ENCODE results near the gene NUCB1. TPM values are rescaled to one million over a fixed set of nuclear protein-coding genes. Genes with fewer than 3 reads are reported as not detected.

Gene NUCB1
- polyA plus RNA-seq, 1 donor (not counting 4 experiments of a cell fraction or from before 2014, with no cell fraction given) = 44.3 TPM

DNA sequence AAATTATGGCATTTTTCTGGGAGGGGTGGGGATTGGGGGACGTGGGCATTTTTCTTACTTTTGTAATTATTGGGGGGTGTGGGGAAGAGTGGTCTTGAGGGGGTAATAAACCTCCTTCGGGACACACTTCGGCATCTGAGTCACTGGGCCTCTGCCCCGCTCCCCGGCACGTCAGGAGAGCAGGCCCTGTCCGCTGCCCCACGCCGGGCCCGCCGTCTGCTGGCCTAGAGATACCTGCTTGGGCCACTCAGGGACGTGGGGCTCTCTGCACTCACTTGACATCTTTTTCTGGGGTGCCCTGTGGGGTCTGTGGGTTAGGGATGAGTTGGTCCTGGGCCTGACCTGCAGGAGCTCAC, 61.5 kb downstream of the NUCB1 start:
- peaks cover 4% of the 10 kb centered on the region for H3K9me1 ChIP-seq (ENCODE audit: control insufficient read depth, extremely low read depth, insufficient read depth, low read length)
- TF ChIP-seq EZH2 (IDR thresholded peaks at IDR 0.05; ENCODE audit: low read length) = no peak
- TF ChIP-seq, protein P1, sequence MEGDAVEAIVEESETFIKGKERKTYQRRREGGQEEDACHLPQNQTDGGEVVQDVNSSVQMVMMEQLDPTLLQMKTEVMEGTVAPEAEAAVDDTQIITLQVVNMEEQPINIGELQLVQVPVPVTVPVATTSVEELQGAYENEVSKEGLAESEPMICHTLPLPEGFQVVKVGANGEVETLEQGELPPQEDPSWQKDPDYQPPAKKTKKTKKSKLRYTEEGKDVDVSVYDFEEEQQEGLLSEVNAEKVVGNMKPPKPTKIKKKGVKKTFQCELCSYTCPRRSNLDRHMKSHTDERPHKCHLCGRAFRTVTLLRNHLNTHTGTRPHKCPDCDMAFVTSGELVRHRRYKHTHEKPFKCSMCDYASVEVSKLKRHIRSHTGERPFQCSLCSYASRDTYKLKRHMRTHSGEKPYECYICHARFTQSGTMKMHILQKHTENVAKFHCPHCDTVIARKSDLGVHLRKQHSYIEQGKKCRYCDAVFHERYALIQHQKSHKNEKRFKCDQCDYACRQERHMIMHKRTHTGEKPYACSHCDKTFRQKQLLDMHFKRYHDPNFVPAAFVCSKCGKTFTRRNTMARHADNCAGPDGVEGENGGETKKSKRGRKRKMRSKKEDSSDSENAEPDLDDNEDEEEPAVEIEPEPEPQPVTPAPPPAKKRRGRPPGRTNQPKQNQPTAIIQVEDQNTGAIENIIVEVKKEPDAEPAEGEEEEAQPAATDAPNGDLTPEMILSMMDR (optimal IDR thresholded peaks at IDR 0.05 in 1 of 3, IDR thresholded peaks at IDR 0.05 in 1 of 3, conservative IDR thresholded peaks at IDR 0.05 in 1 of 3; ENCODE audit: extremely low read depth in 1 of 3, insufficient read depth in 2 of 3, low read length in 3 of 3) = no peak
- FAIRE-seq = no peak
- H2AFZ ChIP-seq (ENCODE audit: control insufficient read depth, low read length) = no peak overlapping the region
- no peak overlapping the region for H3K4me3 ChIP-seq (ENCODE audit: control insufficient read depth in 2 of 3, extremely low read depth in 1 of 3, insufficient read depth in 2 of 3, low read depth in 1 of 3, low read length in 3 of 3)
- no peaks in the 10 kb centered on the region for H3K9me3 ChIP-seq (ENCODE audit: control insufficient read depth, low read depth, low read length)
- H3K9ac ChIP-seq (ENCODE audit: control insufficient read depth, extremely low read depth, insufficient read depth, low read length) = no peak overlapping the region
- H4K20me1 ChIP-seq (ENCODE audit: control insufficient read depth, extremely low read depth, insufficient read depth, low read length) = peaks cover 6% of the 10 kb centered on the region
- no peak overlapping the region for H3K4me2 ChIP-seq (ENCODE audit: control insufficient read depth, extremely low read depth, insufficient read depth, low read depth, low read length)
- DNase-seq (ENCODE audit: low read depth, low spot score) = no peak
- H3K27me3 ChIP-seq (ENCODE audit: control insufficient read depth, extremely low read depth, insufficient read depth, low read length) = no peaks in the 10 kb centered on the region
- dilution Hi-C loops (cut with MboI; ENCODE audit: extremely low pct_ligation_motif_present, low sequenced_read_pairs) = no loop called here
- H3K36me3 ChIP-seq (ENCODE audit: control insufficient read depth in 2 of 2, extremely low read depth in 1 of 2, insufficient read depth in 2 of 2, low read length in 2 of 2) = peaks cover 0 to 4% of the 10 kb centered on the region in 2 experiments
- peaks cover 10% of the 10 kb centered on the region for H3K79me2 ChIP-seq (ENCODE audit: control insufficient read depth, insufficient read depth, low read length)
- no peak overlapping the region for H3K27ac ChIP-seq (ENCODE audit: control insufficient read depth, insufficient read depth, low read length)
- H3K4me1 ChIP-seq (ENCODE audit: control insufficient read depth, extremely low read depth, insufficient read depth, low read length) = peaks cover 31% of the 10 kb centered on the region

DNA sequence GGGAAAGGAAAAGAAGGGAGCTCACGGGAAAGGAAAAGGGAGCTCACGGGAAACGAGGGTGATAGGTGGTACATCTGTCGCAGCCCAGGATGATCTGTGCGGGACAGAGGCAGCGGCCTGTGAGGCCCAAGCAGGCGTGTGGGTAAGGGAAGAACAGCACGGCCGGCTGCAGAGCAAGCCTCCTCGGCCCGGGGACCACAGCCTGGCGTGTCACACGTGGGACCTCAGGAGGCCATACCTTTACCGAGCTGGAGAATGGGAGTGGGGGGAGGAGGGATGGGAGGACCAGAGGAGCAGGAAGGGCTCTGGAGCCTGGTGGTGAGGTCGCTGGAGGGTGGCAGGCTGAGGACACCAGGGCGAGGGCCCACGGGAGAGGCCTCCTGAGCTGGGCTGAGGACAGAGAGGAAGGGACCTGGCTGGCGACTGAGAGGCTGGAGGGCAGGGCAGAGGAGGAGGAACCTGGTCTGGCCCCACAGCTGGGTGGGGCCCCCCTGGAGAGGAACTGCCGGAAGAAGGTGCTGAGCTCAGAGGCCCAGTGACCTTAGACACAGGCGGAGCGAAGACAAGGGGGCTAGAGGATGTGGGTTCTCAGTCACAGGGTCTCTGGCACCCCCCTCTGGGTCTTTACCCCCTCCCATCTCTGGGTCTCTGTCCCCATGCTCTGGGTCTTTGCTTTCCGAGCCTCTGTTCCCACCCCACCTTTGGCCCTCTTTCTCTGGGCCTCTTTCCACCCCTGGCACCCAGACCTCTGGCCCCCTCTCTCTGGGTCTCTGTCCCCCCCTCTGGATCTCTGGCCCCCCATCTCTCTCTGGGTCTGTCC, 62.1 kb downstream of the NUCB1 start:
- no peak for FAIRE-seq
- Histone ChIP-seq H3K4me1 (ENCODE audit: control insufficient read depth, extremely low read depth, insufficient read depth, low read length) (peaks cover 32% of the 10 kb centered on the region), H3K4me2 (ENCODE audit: control insufficient read depth, extremely low read depth, insufficient read depth, low read depth, low read length) (peak overlapping the region; percentile 37), H3K36me3 (ENCODE audit: control insufficient read depth in 2 of 2, extremely low read depth in 1 of 2, insufficient read depth in 2 of 2, low read length in 2 of 2) (peaks cover 0 to 4% of the 10 kb centered on the region in 2 experiments), H2AFZ (ENCODE audit: control insufficient read depth, low read length) (no peak overlapping the region), H3K9me3 (ENCODE audit: control insufficient read depth, low read depth, low read length) (no peaks in the 10 kb centered on the region), H4K20me1 (ENCODE audit: control insufficient read depth, extremely low read depth, insufficient read depth, low read length) (peaks cover 6% of the 10 kb centered on the region), H3K27ac (ENCODE audit: control insufficient read depth, insufficient read depth, low read length) (peak overlapping the region; percentile 58), H3K79me2 (ENCODE audit: control insufficient read depth, insufficient read depth, low read length) (peaks cover 7% of the 10 kb centered on the region), H3K4me3 (ENCODE audit: control insufficient read depth in 2 of 3, extremely low read depth in 1 of 3, insufficient read depth in 2 of 3, low read depth in 1 of 3, low read length in 3 of 3) (no peak overlapping the region), H3K9ac (ENCODE audit: control insufficient read depth, extremely low read depth, insufficient read depth, low read length) (peak overlapping the region; percentile 28), H3K9me1 (ENCODE audit: control insufficient read depth, extremely low read depth, insufficient read depth, low read length) (peaks cover 4% of the 10 kb centered on the region), H3K27me3 (ENCODE audit: control insufficient read depth, extremely low read depth, insufficient read depth, low read length) (no peaks in the 10 kb centered on the region)
- no peak for TF ChIP-seq EZH2 (IDR thresholded peaks at IDR 0.05; ENCODE audit: low read length)
- TF ChIP-seq, protein P1 (optimal IDR thresholded peaks at IDR 0.05 in 1 of 3, IDR thresholded peaks at IDR 0.05 in 1 of 3, conservative IDR thresholded peaks at IDR 0.05 in 1 of 3; ENCODE audit: extremely low read depth in 1 of 3, insufficient read depth in 2 of 3, low read length in 3 of 3) = no peak
- no peak for DNase-seq (ENCODE audit: low read depth, low spot score)
- dilution Hi-C loops (cut with MboI; ENCODE audit: extremely low pct_ligation_motif_present, low sequenced_read_pairs) = no loop called here

Data from keratinocyte (primary cell).